GM21528 (cell line): ENCODE results near the gene NUDT5.
"Not testable (repeated sequence)": the region's sequence is repeated elsewhere in the genome, so short reads cannot be mapped to it uniquely, and the experiment has no call there.

Experiments
- ATAC-seq: cut with Tn5 transposase; IDR thresholded peaks from one replicate; pipeline ENCODE4 v1.9.1; 2021; ENCODE audit warnings: mild to moderate bottlenecking, moderate library complexity; ENCODE audit not compliant: unreplicated experiment, low FRiP score

Gene NUDT5

GRCh38 chr10:12207114-12207513, 11.4 kb upstream of the NUDT5 start:
- no peak for ATAC-seq

GRCh38 chr10:12205082-12205481, 9.4 kb upstream of the NUDT5 start:
- no peak for ATAC-seq

GRCh38 chr10:12202226-12202625, 6.5 kb upstream of the NUDT5 start:
- ATAC-seq = no peak

GRCh38 chr10:12201543-12201942, 5.9 kb upstream of the NUDT5 start:
- no peak for ATAC-seq

GRCh38 chr10:12200850-12201249, 5.2 kb upstream of the NUDT5 start:
- no peak for ATAC-seq

GRCh38 chr10:12198156-12198555, 2.5 kb upstream of the NUDT5 start:
- ATAC-seq = no peak

- ATAC-seq = peak; percentile 3
Measured at GRCh38 chr10:12196531-12197211, 980 bp upstream of the NUDT5 start.

- peak; percentile 24 for ATAC-seq
Measured at GRCh38 chr10:12195281-12195602, 449 bp downstream of the NUDT5 start.

GRCh38 chr10:12194752-12195271, 879 bp downstream of the NUDT5 start:
- ATAC-seq = no peak

- ATAC-seq = no peak
Measured at GRCh38 chr10:12193193-12193592, 2.5 kb downstream of the NUDT5 start.

- no peak for ATAC-seq
Measured at GRCh38 chr10:12191715-12192114, 4.0 kb downstream of the NUDT5 start.

GRCh38 chr10:12189426-12189825, 6.3 kb downstream of the NUDT5 start:
- no peak for ATAC-seq

GRCh38 chr10:12188656-12189055, 7.0 kb downstream of the NUDT5 start:
- no peak for ATAC-seq

- no peak for ATAC-seq
Measured at GRCh38 chr10:12187321-12187905, 8.3 kb downstream of the NUDT5 start.

- no peak for ATAC-seq
Measured at GRCh38 chr10:12186323-12186722, 9.4 kb downstream of the NUDT5 start.

- no peak for ATAC-seq
Measured at GRCh38 chr10:12184165-12184564, 11.5 kb downstream of the NUDT5 start.

GRCh38 chr10:12181065-12181775, 14.5 kb downstream of the NUDT5 start:
- no peak for ATAC-seq

- ATAC-seq = no peak
Measured at GRCh38 chr10:12180221-12180974, 15.3 kb downstream of the NUDT5 start.

- no peak for ATAC-seq
Measured at GRCh38 chr10:12179606-12180170, 16.0 kb downstream of the NUDT5 start.

- ATAC-seq = no peak
Measured at GRCh38 chr10:12177642-12178041, 18.0 kb downstream of the NUDT5 start.

- not testable (repeated sequence) for ATAC-seq
Measured at GRCh38 chr10:12171512-12171911, 24.2 kb downstream of the NUDT5 start.
